ENCODE data around the gene NUDT9.

- no peak for TF ChIP-seq POLR2AphosphoS5 (IDR thresholded peaks at IDR 0.05; ENCODE audit: low read depth, low read length)
- TF ChIP-seq TAF1 (IDR thresholded peaks at IDR 0.05; ENCODE audit: borderline replicate concordance, insufficient read depth, low read length): no peak
- no peak for TF ChIP-seq SIN3A (IDR thresholded peaks at IDR 0.05; ENCODE audit: borderline replicate concordance, insufficient read depth, low read length)
- no peak for TF ChIP-seq REST (IDR thresholded peaks at IDR 0.05; ENCODE audit: insufficient read depth in 1 of 2, low read depth in 2 of 2, low read length in 2 of 2)
These were observed 40.3 kb upstream of the NUDT9 start for GRCh38 chr4:87382116-87382515.
